DLD1 (cell line): Measurements from ENCODE around the gene ANKRD31.
"Not testable (repeated sequence)": the region's sequence is repeated elsewhere in the genome, so short reads cannot be mapped to it uniquely, and the experiment has no call there.

Experiments used
- in situ Hi-C: cut with HindIII; loops from 2 replicates; pipeline ENCODE4 v1.10.0; 2017; ENCODE audit warnings: low sequenced_read_pairs

The ANKRD31 gene, protein sequence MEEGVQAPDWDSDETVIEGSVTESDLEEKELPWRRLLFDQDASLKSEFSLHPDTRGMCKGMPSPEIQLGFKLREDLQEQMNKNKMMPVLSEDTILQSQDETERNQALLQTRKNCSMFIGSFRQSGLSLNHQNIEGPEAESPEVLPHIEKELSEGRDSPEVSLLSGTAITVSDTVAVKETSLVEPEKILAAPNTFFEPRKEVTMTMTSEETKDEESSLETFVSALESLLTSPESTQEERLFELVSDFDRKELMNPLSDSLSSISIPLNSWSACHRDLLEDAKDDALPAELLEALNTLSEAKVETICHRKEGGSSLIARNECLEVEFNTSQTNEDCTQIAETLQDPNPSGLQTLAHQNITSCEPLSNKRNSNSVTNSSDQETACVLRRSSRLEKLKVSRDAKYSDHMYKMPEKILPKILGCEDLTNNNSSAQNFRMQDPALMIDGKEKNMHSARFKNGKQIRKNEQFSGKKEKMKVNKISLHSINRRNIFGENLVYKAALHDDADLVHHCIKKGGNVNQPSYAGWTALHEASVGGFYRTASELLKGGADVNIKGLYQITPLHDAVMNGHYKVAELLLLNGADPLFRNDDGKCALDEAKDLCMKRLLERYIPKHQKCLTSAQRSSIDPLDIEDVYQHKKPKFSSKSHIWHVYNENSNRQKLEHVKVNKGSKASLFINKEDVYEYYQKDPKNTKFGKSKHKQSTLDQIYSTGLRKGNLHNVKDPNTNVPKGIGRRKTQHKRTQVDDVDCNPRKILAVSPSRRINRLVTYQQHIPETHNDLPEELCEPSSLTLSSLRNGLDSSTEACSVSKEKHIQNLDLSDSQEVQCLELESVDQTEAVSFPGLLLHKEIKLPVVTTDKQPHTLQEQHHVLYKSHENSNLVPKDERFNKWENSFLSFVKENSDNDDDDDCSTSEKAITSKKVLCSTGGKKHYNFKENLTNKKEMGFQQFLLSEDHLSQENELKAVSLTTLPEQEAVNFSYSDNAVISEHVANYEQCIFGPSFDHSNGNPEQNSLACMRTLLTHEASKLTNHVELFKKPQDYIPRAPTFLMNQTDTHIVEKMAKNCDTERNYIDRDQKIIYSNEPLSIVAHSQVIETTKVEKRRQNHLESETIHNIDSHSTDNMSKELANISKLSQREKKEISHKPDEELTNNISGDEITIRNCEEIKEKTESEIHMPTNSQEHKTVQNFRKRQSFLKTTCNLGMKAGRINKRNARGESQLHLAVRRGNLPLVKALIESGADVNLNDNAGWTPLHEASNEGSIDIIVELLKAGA (N-terminal part only)

GRCh38 chr5:75236322-75237316 lies at the start of gene ANKRD31:
TSS of gene ANKRD31 (minus strand) at chr5:75236878. CDS start at chr5:75236686, 192 bp downstream.
- in situ Hi-C loops = no loop called here

DNA sequence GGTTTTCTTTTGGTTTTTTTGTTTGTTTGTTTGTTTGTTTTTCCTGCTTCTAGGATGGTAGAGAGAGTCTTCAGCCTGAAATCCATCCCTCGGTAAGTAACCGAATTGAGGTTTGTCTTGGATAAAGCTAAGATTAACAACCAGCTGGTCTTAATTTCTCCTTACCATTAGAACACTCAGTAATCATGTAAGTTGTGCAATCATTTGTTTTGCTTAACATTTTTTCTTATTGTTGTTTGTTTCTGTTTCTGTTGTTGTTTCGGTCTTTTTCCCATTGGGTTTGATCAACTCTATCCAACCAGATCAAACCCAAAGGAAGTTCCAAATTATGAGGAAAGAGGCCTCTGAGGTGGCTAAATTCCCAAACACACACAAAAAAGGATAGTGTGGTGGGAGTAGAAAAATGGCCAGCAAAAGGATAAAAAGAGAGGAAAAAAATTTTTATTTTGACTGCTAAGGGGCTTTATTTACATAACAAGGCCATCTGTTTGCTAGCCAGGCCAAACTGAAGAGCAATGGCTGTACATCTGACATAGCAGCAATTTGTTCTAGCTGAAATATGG lies 49.6 kb upstream of the ANKRD31 start:
- in situ Hi-C loops = no loop called here

- in situ Hi-C loops = no loop called here
Observed at GRCh38 chr5:75282581-75282980, 45.9 kb upstream of the ANKRD31 start.

DNA sequence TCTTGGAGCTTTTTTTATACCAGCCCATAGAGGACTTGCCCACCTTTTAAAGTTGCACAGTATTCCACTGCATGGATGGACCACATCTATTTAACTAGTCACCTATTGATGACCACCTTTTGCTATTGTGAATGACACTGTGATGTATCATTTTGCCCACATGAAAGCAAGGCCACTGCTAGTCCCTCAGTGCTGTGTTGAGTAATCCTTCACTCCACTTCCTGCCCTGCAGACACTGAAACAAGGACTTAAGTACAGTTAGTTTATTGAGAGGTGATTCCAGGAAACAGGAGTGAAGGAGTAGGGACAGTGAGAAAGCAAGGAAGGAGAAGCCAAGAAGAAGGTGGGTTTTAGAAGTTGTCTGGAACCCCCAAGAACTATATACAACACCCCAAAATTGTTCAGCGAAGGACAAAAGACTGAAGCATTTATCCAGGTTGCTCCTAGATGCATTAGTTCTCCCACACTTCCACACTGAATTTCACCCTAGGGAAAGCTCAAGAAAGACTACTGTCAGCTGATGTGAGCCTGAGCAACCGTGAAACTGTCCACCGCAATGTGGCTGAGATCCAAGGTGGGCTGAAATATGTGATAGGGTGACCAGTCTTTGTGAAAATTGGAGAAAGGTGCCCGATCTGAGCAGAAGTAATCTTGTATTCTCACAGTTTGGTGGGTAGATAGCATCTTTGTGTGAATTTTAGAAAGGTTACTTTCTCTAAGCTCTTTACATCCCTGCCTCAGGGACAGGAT lies 45.2 kb upstream of the ANKRD31 start:
- in situ Hi-C loops = no loop called here

DNA sequence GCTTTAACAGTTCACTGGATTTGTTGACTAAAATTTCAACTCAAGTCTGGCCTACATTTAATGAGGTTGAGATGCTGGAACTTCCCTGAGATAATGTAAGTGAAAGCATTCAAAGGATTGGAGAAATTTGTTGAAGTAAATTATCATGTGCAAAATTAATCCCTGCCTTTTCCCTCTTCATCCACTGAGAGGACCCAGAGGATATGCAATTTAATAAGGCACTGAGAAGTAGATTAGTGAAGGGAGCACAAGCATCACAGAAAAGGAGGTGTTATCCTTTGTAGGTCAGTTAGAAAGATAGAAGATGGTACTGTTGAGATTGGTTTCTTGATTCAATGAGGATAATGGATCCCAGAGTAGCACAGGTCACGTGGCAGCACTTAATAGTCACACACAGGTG lies 42.6 kb upstream of the ANKRD31 start:
- in situ Hi-C loops = no loop called here

- in situ Hi-C loops = no loop called here
Observed at GRCh38 chr5:75277463-75277862, 40.8 kb upstream of the ANKRD31 start.

GRCh38 chr5:75275756-75276155 lies 39.1 kb upstream of the ANKRD31 start:
- in situ Hi-C loops = no loop called here

- in situ Hi-C loops = no loop called here
Observed at GRCh38 chr5:75275147-75275546, 38.5 kb upstream of the ANKRD31 start.

GRCh38 chr5:75274486-75274885 lies 37.8 kb upstream of the ANKRD31 start:
- in situ Hi-C loops = no loop called here

DNA sequence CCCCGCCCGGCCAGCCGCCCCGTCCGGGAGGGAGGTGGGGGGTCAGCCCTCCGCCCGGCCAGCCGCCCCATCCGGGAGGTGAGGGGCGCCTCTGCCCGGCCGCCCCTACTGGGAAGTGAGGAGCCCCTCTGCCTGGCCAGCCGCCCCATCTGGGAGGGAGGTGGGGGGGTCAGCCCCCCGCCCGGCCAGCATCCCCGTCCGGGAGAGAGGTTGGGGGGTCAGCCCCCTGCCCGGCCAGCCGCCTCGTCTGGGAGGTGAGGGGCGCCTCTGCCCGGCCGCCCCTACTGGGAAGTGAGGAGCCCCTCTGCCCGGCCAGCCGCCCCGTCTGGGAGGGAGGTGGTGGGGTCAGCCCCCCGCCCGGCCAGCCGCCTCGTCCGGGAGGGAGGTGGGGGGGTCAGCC lies 33.9 kb upstream of the ANKRD31 start:
- in situ Hi-C loops = not testable (repeated sequence)

- in situ Hi-C loops = no loop called here
Observed at GRCh38 chr5:75265731-75266130, 29.1 kb upstream of the ANKRD31 start.

GRCh38 chr5:75262271-75262670 lies 25.6 kb upstream of the ANKRD31 start:
- in situ Hi-C loops = no loop called here

- in situ Hi-C loops = no loop called here
Observed at GRCh38 chr5:75260708-75261107, 24.0 kb upstream of the ANKRD31 start.

DNA sequence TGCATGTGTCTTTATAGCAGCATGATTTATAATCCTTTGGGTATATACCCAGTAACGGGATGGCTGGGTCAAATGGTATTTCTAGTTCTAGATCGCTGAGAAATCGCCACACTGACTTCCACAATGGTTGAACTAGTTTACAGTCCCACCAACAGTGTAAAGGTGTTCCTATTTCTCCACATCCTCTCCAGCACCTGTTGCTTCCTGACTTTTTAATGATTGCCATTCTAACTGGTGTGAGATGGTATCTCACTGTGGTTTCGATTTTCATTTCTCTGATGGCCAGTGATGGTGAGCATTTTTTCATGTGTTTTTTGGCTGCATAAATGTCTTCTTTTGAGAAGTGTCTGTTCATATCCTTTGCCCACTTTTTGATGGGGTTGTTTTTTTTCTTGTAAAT lies 13.8 kb upstream of the ANKRD31 start:
- in situ Hi-C loops = not testable (repeated sequence)

DNA sequence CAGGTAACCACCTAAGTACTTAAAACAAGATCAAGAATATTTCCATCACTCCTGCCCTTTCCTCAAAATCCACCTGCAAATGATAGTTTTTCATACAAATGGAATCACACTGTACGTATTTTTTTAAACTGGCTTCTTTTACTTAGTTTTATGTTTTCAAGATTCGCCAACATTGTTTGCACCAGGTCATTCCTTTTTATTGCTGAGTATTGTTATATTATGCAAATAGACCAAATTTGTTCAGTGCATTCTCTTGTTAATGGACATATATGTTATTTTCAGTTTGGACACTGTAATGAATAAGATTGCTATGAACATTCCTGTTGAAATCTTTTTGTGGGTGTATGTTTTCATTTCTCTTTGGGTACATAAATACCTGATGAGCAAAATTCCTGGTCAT lies 8.3 kb upstream of the ANKRD31 start:
- in situ Hi-C loops = no loop called here

DNA sequence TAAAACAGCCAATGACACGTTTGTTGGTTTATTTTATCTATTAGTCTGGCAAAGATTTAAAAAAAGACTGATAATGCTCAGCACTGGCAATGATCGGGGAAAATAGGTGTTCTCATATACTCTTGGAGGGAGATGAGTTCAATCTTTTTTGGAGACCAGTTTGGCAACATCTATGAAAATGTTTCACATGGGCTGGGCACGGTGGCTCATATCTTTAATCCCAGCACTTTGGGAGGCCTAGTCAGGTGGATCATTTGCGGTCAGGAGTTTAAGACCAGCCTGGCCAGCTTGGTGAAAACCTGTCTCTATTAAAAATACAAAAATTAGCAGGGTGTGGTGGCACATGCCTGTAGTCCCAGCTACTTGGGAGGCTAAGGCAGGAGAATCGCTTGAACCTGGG lies 6.8 kb upstream of the ANKRD31 start:
- in situ Hi-C loops = no loop called here

- in situ Hi-C loops = no loop called here
Observed at GRCh38 chr5:75243100-75243499, 6.4 kb upstream of the ANKRD31 start.

DNA sequence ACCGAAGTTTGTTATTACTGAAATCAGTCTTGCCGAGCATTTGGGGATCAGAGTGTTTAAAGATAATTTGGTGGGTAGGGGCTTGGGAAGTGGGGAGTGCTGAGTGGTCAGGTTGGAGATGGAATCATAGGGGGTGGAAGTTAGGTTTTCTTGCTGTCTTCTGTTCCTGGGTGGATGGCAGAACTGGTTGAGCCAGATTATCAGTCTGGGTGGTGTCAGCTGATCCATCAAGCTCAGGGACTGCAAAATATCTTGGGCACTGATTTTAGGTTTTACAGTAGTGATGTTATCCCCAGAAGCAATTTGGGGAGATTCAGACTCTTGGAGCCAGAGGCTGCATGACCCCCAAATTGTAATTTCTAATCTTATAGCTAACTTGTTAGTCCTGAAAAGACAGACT lies 5.4 kb upstream of the ANKRD31 start:
- in situ Hi-C loops = no loop called here

DNA sequence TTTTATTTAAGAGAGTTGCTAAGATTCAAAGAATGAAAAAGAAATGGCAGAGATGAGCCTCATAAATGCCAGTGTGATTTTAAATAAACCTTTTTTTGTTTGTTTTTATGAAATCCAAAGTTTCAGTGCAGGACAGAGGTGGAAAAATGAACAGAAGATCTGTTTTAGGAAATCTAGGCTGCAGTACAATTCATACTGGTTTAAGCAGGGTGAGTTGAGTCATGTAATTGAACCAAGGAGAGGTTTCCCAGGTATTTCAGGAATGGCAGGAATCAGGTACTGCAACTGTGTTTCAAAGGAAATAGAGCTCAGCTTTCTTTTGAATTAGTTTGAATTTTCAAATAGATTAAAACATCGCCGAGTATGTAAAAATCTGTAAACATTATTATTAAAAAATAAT lies 3.0 kb upstream of the ANKRD31 start:
- in situ Hi-C loops = no loop called here
